ENCODE measurements around the gene THOC2. TPM values are rescaled to one million over a fixed set of nuclear protein-coding genes. Genes with fewer than 3 reads are reported as not detected.

THOC2 gene
- total and polyA plus RNA-seq, 2 donors (not counting 1 experiment from before 2014, with no cell fraction given): 34.7 to 113 TPM

DNA sequence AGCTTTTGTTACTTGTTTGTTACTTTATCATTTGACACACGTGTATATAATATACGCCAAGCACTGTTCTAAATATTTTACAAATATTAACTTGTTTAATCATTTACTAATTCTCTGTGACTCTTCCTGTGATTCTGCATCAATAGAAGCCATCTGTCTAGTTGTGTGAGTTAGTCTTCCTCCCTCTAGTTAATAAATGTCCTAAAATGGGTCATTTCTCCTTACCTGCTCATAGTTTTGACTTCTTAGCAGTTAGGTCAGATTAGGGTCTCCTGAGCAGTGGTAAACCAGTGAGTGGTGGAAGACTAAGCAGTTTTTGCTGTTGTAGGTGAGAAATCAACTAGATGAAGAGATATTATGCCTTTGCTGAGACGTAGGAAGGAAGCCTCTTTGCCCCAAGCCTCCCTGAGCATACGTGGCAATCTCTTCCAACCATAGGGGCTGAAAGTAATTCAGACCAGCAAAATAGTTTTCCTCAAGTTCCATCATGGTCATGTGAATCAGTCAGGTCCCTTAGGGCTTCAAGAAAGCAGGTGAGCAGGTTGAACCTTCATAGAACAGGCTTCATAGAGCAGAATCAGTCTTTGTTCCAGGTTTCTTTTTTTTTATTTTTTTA lies 38.7 kb upstream of the THOC2 start:
- Histone ChIP-seq H4K20me1 (ENCODE audit: control insufficient read depth, insufficient read depth, low read length, poor library complexity, severe bottlenecking) (no peaks in the 10 kb centered on the region), H3K9me3 (ENCODE audit: control extremely low read depth in 1 of 3, control insufficient read depth in 2 of 3, insufficient read depth in 1 of 3, low read length in 2 of 3) (no peaks in the 10 kb centered on the region), H3K4me3 (ENCODE audit: control extremely low read depth in 1 of 5, extremely low read depth in 1 of 5, insufficient read depth in 1 of 5, low read depth in 2 of 5, low read length in 4 of 5) (no peak overlapping the region), H3K27me3 (replicated peaks in 1 of 4; ENCODE audit: control extremely low read depth in 1 of 4, control insufficient read depth in 3 of 4, insufficient read depth in 4 of 4, low read length in 3 of 4) (no peaks in the 10 kb centered on the region), H2AFZ (ENCODE audit: insufficient read depth, low read depth, low read length, poor library complexity, severe bottlenecking) (no peak overlapping the region), H3K4me2 (replicated peaks; ENCODE audit: low read depth, low read length, poor library complexity, severe bottlenecking) (no peak overlapping the region), H3K9ac (ENCODE audit: low read length) (no peak overlapping the region), H3K79me2 (ENCODE audit: control insufficient read depth, insufficient read depth, low read length) (no peaks in the 10 kb centered on the region), H3K36me3 (replicated peaks in 1 of 2; ENCODE audit: control extremely low read depth in 1 of 2, control insufficient read depth in 1 of 2, extremely low read depth in 1 of 2, insufficient read depth in 2 of 2, low read length in 1 of 2) (no peaks in the 10 kb centered on the region), H3K27ac (ENCODE audit: low read length in 2 of 2) (no peak overlapping the region), H3K4me1 (ENCODE audit: control insufficient read depth in 2 of 2, insufficient read depth in 2 of 2, low read length in 2 of 2) (no peaks in the 10 kb centered on the region)
- TF ChIP-seq, protein P1, sequence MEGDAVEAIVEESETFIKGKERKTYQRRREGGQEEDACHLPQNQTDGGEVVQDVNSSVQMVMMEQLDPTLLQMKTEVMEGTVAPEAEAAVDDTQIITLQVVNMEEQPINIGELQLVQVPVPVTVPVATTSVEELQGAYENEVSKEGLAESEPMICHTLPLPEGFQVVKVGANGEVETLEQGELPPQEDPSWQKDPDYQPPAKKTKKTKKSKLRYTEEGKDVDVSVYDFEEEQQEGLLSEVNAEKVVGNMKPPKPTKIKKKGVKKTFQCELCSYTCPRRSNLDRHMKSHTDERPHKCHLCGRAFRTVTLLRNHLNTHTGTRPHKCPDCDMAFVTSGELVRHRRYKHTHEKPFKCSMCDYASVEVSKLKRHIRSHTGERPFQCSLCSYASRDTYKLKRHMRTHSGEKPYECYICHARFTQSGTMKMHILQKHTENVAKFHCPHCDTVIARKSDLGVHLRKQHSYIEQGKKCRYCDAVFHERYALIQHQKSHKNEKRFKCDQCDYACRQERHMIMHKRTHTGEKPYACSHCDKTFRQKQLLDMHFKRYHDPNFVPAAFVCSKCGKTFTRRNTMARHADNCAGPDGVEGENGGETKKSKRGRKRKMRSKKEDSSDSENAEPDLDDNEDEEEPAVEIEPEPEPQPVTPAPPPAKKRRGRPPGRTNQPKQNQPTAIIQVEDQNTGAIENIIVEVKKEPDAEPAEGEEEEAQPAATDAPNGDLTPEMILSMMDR (IDR thresholded peaks at IDR 0.05): no peak
- no peak for TF ChIP-seq EZH2 (IDR thresholded peaks at IDR 0.05; ENCODE audit: borderline replicate concordance, insufficient read depth, low read depth, low read length, poor library complexity, severe bottlenecking)
- DNase-seq (no peak), ATAC-seq (ENCODE audit: low read depth) (no peak)
- no peaks in the 10 kb centered on the region for H3K27me3 Mint-ChIP-seq
- WGBS (ENCODE audit: insufficient coverage): no CpG with 5 or more reads among the region's 4 CpGs
- CTCF ChIA-PET: no interaction called here
- no peaks in the 10 kb centered on the region for H3K9me3 Mint-ChIP-seq (ENCODE audit: insufficient read depth)
- H3K4me1 Mint-ChIP-seq: no peaks in the 10 kb centered on the region
- no peak overlapping the region for H3K4me3 Mint-ChIP-seq
- intact Hi-C loops (cut with micrococcal nuclease): no loop called here
- POLR2A ChIA-PET: no interaction called here
- no peak overlapping the region for H3K27ac Mint-ChIP-seq

DNA sequence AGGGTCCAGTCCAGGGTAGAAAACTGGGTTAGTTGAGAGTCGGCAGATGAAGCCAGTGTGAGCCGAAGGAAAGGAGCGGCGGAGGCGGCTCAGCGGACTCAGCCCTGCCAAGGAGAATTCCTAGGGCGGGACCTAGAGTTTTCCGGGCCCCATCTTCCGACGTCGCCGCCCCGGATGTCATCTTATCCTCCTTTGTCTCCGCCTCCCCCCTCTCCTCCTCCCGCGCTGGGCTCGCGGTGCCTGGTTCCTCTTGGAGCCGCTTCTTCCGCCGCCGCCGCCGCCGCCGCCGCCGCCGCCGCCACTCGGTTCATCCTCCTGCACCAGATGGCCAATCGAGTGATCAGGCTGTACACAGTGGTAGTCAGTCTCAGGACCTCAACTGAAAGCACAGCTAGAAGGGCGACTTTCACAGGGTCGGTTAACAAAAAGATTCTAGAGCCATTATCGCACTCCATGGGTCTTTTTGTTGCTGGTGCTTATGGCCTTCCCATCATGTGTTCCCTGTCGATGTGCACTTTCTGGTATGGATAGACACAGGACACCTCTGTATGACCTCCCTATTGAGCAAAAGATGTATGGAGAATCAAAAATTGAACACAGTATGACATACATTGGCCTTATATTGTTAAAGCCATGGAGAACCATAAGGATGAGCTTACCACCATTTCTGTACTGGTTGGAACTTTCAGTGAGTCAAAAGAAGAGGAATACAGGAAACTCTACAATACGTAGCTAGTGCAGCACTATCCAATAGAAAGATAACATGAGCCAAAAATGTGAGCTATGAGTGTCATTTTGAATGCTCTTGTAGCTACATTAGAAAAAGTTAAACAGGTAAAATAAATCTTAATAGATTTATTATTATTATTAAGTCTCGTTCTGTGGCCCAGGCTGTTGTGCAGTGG lies 32.4 kb upstream of the THOC2 start:
- no peaks in the 10 kb centered on the region for H3K79me2 ChIP-seq (ENCODE audit: control insufficient read depth, insufficient read depth, low read length)
- ChIA-PET CTCF (no interaction called here), POLR2A (interaction anchor here (0.6 kb wide), 1 partner anchor 322 kb away, joined by 3 read pairs; no protein-coding TSS in a partner anchor)
- H4K20me1 ChIP-seq (ENCODE audit: control insufficient read depth, insufficient read depth, low read length, poor library complexity, severe bottlenecking): no peaks in the 10 kb centered on the region
- WGBS (ENCODE audit: insufficient coverage): 0% methylated on average over 10 of the region's 38 CpGs
- H3K4me2 ChIP-seq (replicated peaks; ENCODE audit: low read depth, low read length, poor library complexity, severe bottlenecking): peak overlapping the region; percentile 69
- intact Hi-C loops (cut with micrococcal nuclease): no loop called here
- H3K36me3 ChIP-seq (replicated peaks in 1 of 2; ENCODE audit: control extremely low read depth in 1 of 2, control insufficient read depth in 1 of 2, extremely low read depth in 1 of 2, insufficient read depth in 2 of 2, low read length in 1 of 2): no peaks in the 10 kb centered on the region
- H3K27me3 ChIP-seq (replicated peaks in 1 of 4; ENCODE audit: control extremely low read depth in 1 of 4, control insufficient read depth in 3 of 4, insufficient read depth in 4 of 4, low read length in 3 of 4): no peaks in the 10 kb centered on the region
- Mint-ChIP-seq H3K4me1 (peaks cover 10% of the 10 kb centered on the region), H3K9me3 (ENCODE audit: insufficient read depth) (no peaks in the 10 kb centered on the region), H3K4me3 (peak overlapping the region; percentile 85), H3K27ac (peak overlapping the region; percentile 79), H3K27me3 (no peaks in the 10 kb centered on the region)
- peak; percentile 68 for DNase-seq
- H3K9me3 ChIP-seq (ENCODE audit: control extremely low read depth in 1 of 3, control insufficient read depth in 2 of 3, insufficient read depth in 1 of 3, low read length in 2 of 3): no peaks in the 10 kb centered on the region
- peak; percentile 89 for ATAC-seq (ENCODE audit: low read depth)
- TF ChIP-seq EZH2 (IDR thresholded peaks at IDR 0.05; ENCODE audit: borderline replicate concordance, insufficient read depth, low read depth, low read length, poor library complexity, severe bottlenecking): no peak
- TF ChIP-seq, protein P1 (IDR thresholded peaks at IDR 0.05): no peak
- peak overlapping the region in 1 of 2 donors; percentile 24 for H3K27ac ChIP-seq (ENCODE audit: low read length in 2 of 2)
- H3K4me1 ChIP-seq (ENCODE audit: control insufficient read depth in 2 of 2, insufficient read depth in 2 of 2, low read length in 2 of 2): peaks cover 0 to 8% of the 10 kb centered on the region in 2 donors
- peak overlapping the region; percentile 51 for H3K9ac ChIP-seq (ENCODE audit: low read length)
- H2AFZ ChIP-seq (ENCODE audit: insufficient read depth, low read depth, low read length, poor library complexity, severe bottlenecking): peak overlapping the region; percentile 76
- H3K4me3 ChIP-seq (ENCODE audit: control extremely low read depth in 1 of 5, extremely low read depth in 1 of 5, insufficient read depth in 1 of 5, low read depth in 2 of 5, low read length in 4 of 5): peak overlapping the region; percentile 11 to 56 (median 48)

All from B cell (primary cell).